Measurements from ENCODE around the gene CNOT4.

Gene CNOT4

DNA sequence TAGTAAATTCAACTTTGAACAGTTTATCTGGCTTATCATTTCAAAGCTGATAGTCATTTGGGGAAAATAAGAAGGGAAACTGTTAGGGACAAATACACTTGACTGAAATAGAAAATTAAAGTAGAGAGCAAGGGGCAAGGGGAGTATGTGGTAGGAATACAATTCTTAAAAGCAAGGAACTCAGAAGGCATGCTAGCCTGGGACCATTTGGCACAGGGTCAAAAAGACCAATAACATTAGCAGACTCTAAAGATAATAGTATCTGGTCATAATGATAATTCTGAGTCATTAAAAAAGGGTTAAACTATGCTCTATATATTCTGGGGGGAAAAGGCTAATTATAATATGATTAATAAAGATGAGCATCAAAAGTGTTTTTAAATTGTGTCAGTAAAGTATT is 112.2 kb downstream of the CNOT4 start:
- DNase-seq (ENCODE audit: low read depth in 2 of 2): no peak

DNA sequence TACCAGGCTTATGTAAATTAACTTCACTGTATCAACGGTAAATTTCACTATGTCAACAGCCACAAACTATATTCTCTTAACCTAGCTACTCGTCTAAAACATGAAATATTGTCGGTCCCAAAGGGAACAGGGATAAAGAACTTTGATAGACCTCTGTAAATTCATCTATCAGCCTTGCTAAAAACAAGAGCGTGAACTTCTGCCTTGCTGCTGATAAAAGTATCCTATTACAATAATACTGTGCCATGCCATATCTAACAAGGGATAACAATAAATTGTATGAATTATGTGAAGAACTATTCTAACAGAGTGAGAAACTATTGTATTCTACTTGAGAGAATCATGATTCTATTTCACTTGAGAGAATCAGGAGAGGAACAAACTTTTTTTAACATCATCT is 117.2 kb downstream of the CNOT4 start:
- DNase-seq (ENCODE audit: low read depth in 2 of 2): no peak

DNA sequence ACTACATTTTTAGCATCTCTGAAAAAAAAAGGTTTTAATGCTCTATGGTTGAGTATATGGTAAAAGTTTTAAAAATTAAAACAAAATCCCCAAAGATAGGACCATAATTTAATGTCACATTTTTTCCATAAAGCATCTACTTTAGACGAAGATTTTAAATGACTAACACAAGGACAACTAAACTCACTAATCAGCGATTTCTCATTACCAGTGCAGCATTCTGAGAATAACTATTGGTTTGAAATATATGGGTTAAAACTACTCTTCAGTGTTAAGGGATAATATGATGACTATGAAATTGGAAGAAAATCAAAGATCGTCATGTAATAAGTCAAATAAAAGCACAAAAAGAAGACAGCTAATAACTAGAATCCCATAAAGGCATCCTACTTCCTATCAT is 118.4 kb downstream of the CNOT4 start:
- no peak for DNase-seq (ENCODE audit: low read depth in 2 of 2)

DNA sequence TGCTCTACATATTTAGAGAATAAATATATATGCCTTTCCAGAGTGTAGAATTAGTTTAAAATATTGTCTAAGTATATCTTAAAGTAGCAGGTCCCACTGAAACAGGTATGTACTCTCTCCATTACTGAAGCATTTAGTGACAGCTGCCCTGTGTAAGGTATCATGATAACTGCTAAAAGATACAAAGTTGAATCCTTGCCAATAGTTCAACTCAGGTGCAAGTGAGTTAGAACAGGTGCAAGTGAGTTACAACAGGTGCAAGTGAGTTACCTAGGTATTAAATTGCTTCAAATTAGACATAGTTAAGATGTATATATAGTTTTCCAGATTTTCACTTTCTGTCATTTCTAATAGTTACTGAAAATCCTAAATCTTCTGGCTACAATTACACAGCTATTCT is 119.1 kb downstream of the CNOT4 start:
- DNase-seq (ENCODE audit: low read depth in 2 of 2): no peak

DNA sequence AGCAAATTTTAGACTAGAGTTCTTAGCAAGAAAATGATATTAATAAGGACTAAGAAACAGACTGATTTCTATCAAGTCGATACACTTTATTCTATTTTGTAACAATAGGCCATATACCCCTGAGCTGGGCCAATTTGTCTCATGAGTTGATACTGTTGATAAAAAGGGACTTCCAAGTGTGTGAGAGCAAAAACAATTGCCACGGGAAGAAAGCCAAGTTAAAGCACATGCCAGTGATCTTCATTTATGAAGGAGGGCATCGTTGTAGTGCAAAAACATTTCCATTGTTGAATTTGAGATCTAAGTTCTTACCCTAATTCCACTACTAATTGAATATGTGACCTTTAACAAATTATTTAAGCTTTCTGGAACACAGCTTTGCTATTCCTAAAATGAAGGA is 119.9 kb downstream of the CNOT4 start:
- DNase-seq (ENCODE audit: low read depth in 2 of 2): no peak

DNA sequence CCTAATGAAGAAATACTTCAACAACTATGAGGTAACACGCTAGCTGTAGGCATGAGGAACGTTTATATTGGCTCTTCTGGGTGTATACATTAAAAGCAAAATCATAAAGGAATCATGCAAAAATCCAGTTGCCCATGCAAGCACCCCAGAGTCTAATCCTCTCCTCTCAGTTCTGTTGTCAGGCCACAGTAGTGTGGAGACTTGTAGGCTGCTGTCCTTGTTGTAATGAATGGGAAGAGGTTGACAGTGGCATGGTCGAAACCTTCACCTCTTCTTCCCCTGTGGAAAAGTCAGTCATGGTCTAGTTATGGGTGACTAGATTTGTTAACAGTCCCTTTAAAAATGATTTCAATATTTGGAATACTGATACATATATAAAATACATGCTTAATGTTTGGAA is 121.3 kb downstream of the CNOT4 start:
- DNase-seq (ENCODE audit: low read depth in 2 of 2): no peak

DNA sequence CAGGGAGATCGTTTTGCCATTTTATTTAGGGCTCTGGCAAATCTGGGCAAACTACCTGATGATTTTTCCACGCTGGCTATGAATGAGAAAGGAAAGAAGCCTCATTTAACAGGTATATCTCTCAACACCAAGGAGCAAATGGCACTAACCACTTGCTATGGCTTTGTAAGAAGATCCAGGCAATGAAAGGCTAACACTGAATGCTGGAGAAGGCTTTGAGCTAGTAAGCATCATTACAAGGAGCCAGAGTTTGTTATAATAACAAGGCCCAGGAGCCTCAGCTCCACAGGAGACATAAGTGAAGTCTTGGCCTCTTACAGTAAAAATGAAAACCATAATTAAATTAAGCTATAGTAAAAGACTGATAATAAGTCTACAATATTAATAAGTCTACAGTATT is 123.1 kb downstream of the CNOT4 start:
- DNase-seq (ENCODE audit: low read depth in 2 of 2): no peak

DNA sequence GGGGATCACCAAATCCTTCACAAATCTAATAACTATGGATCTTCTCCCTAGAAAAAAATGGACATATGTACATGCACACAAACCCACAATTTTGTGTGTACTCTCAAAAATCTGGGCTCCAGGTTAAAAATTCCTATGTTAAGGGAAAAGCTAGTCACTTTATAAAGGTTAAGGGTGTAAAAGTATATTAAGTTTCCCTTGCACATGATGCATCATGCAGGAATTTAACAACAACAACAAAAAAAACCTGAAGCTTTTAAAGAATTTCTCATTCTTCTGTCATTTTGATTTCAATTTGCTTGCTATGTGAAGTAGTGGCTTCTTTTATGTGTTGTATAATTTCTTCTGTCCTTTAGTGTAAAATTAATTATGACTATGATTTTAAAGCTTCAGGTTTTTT is 123.7 kb downstream of the CNOT4 start:
- DNase-seq (ENCODE audit: low read depth in 2 of 2): no peak

DNA sequence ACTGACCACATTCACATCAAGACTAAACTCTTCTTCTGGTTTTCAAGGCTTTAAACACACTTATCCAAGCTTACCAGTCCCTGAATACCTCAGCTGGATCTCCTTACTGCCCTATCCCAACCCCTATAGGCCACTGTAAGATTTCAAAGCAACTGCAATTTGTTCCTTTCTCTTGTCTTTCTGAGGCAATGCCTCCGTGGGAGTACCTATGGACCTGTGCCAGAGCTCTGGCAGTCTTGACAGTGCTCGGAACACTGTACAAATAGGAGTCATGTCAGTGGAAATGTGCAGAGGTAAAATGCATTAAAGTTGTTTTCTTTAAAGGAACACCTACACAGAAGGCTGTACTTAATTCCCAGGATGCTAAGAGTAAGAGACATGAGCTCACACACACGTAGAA is 124.7 kb downstream of the CNOT4 start:
- no peak for DNase-seq (ENCODE audit: low read depth in 2 of 2)

DNA sequence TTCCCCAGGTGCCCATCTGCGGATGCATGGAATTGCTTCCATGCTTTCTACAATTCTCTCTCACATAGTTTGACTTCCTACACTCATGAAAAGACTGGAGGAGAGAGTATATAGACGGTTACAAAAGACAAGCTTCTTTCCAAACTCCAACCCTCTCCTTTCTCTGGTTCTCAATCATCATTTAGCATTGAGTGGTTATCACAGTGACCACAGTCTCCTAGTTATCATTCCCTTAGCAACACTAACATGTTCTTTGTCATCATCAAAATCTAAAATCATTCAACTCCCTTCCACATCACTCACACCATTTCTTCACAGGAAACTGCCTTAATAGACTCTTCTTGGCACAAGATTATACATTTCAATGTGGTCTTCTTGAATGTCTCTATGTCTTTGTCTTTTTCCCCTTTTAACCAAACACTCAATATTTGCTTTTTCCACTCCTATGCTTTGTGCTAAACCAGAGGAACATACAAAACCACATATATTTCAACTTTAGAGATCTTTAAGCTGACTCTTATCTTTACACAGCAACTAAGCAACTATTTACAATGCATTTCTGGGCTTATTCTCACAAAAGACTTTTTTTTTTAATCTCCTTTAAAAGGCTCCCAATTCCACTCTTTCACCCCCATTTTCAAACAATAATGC is 126.3 kb downstream of the CNOT4 start:
- no peak for DNase-seq (ENCODE audit: low read depth in 2 of 2)

DNA sequence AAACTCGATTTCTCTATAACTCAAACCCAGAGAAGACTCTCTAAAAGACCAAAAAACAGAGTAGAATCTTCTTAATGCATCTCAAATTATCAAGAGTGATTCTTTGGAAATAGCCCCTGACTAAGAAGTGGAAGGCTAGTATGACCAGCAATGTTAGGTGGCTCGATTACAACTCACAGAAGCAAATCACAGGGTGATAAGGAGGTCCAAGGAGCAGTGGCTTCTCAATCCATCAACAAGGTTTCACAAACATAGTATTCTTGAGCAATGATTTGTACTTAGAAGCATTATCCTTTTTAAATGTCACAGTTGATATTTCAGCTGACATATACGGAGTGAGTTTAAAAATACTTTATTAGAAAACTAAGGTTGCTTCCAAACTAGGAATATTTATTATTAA is 127.7 kb downstream of the CNOT4 start:
- DNase-seq (ENCODE audit: low read depth in 2 of 2): no peak

DNA sequence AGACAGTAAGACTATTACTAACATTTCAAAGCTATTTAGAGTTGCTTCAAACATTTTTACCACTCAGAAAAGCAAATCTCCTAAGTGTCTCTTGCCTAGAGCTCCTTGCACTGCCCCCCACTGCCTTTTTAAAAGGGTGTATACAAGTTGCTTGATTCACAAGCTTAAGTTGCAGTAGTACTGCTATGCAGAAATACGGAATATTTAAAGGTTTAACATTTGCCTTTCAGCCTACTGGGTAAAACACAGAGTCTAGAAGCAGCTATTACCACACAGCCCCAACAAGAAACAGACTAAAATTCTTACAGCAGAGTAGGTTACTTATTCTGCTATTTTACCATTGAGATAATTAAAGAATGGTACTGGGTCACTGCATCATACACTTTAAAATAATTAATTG is 128.5 kb downstream of the CNOT4 start:
- no peak for DNase-seq (ENCODE audit: low read depth in 2 of 2)

DNA sequence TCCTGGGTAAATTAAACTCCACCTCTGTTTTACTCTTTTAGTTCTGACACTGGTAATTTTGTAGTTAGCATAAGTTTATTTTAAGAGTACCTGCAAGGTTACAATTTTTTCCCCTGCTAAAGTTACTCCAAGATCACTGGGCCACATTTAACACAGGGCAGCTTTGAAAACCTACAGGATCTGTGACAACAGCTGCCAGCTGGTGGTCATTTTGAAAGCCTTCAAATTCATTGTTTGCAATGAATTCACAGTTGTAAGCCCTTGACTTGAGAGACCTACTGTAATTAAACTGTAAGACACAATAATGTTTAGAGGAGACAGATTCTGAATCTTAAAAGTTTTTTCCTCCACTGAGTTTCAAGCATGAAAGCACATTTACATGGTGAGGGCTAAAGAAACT is 129.6 kb downstream of the CNOT4 start:
- DNase-seq (ENCODE audit: low read depth in 2 of 2): no peak

DNA sequence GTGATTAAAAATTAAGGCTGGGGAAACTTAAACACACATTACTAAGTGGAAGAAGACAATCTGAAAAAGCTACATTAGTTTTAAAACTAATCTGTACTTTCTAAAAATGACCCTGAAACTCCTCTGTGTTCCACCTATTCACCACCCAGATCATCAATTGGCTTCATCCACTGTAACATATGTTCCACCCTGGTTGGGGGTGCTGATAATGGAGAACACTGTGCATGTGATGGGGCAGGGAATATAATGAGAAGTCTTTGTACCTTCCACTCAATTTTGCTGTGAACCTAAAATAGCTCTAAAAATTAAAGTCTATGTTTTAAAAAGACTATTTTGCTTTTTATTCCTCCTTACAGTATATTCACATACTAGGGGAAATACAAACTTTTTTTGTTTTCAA is 132.7 kb downstream of the CNOT4 start:
- DNase-seq (ENCODE audit: low read depth in 2 of 2): no peak

DNA sequence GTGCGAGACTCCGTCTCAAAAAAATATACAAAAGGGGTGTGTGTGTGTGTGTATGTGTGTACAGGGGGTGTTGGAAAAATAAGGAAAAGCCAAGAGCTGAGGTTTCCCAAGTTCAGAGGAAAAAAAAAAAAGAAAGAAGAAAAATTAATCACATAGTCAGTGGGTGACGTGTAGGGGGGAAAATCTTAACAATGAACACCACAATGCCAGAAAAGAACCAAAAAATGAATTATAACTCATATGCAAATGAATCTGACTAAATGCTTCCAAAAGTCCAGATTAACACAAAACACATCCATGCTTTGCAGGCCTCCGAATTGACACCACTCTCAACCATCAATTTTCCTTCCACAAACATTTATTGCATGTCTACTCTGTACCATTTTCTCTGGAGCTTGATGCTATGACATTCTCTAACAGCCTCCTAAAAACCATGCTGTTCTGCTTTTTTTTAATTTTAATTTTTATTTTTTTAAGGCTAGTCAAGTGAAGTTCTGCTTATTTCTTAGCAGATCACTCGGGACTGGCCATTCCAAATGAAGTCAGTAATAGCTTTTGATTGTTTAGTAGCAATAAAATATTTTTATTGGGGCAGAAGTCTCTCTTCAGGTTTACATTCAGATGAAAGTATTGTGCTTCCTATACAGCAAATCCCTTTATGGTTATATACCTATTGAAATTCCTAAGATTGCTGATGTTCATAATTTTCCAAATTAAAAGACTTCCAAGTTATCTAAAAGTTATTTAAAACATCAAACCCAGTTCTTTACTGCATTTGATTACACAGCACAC is 133.8 kb downstream of the CNOT4 start:
- DNase-seq (ENCODE audit: low read depth in 2 of 2): no peak

DNA sequence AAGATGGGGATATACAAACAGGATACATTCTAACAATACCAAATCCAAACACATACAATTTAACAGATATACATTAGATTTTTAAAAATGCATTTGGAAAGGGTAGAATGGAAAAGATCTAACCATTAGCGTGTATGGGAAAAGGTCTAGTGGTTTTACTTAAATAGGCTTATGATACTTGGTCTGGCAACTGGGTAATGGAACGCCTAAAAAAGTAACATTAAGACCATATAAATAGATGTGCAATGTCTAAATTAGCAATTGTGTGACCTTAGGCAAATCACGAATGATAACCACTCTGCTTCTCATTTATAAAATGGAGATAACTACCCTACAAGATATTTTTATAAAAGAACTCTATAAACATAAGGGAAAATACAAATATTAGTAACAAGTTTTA is 135.2 kb downstream of the CNOT4 start:
- DNase-seq (ENCODE audit: low read depth in 2 of 2): no peak

DNA sequence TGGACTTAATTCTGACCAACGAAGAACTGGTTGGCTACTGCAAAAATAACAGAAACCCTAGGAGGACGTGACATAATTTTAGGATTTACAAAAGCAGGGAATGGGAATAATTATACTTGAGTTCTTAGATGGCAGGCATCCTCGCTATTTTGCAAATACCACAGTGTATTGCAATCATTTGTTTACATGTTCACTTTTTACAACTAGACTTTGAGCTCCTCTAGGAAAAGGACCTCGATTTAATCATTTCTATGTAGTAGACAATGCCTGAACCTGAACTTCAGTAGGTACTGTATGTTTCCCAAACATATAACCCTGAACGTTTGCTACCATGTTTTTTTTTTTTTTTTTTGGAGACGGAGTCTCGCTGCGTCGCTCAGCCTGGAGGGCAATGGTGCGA is 137.7 kb downstream of the CNOT4 start:
- DNase-seq (ENCODE audit: low read depth in 2 of 2): no peak

DNA sequence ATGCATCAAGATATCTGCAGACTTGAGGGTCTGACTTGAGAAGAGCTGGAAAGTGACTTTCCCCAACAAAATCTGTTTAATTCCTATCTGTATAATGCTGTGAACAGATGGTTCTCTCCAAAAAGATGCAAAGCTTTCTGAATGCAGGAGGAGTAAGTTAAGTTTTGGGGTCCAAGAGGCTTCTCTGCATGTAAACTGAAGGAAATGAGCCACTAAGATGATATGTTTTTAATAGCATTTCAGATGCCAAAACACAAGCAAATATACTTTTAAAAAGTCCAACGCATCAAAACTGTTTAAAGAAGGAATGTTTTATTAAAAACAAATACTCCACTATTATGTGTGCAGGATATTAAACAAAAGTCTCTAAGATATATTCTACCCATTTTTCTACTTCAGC is 139.2 kb downstream of the CNOT4 start:
- no peak for DNase-seq (ENCODE audit: low read depth in 2 of 2)

DNA sequence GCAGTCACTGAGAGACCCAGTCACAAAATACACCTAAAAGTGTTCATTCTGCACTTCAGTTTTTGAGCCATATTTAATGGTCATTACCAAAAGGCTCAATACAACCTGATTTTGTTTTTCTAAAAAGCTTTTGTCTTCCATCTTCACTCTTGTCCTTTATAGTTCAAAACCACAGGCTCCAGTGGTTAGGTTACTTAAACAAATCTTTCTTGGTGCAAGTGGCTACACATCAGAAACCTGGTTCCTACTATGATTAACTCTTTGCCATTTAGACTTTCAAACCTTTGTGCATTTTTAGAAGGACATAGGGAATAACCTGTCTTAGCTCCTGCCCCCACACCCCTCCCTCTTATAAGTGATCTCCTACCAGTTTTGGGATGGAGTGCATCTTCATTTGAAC is 140.5 kb downstream of the CNOT4 start:
- DNase-seq (ENCODE audit: low read depth in 2 of 2): no peak

DNA sequence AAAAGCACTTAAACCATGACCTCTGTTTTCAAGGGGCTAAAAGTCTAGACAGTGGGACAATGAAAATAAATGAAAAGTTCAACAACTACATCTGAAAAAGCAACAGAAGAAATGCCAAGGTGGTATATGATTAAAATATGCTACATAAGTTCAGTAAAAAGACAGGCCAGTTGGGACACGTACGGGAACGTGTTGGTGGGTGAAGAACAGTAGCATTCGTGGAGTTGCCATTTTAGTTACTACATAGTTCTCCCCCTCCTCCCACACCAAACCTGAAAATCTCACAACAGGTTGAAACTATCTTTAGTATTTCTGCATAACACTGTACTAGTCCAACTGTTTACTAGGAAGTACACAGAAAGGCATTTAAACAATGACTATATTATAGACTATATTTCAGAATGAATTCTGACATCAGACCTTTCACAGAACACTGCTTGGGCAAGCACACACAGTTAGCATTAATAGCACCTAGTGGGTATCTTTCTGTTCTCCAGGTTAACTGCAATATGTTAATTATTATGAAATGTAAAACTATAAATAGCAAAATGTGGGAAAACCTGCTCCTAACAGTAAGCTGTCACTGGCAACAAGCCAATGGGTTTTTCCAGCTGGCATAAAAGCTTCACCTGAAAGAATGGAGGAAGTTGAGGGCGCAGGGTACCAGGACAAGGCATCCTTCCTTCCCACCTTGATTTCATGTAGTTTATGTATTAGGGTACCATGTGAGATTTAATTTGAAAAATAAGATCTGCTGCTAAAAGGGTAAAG is 141.3 kb downstream of the CNOT4 start:
- DNase-seq (ENCODE audit: low read depth in 2 of 2): no peak

DNA sequence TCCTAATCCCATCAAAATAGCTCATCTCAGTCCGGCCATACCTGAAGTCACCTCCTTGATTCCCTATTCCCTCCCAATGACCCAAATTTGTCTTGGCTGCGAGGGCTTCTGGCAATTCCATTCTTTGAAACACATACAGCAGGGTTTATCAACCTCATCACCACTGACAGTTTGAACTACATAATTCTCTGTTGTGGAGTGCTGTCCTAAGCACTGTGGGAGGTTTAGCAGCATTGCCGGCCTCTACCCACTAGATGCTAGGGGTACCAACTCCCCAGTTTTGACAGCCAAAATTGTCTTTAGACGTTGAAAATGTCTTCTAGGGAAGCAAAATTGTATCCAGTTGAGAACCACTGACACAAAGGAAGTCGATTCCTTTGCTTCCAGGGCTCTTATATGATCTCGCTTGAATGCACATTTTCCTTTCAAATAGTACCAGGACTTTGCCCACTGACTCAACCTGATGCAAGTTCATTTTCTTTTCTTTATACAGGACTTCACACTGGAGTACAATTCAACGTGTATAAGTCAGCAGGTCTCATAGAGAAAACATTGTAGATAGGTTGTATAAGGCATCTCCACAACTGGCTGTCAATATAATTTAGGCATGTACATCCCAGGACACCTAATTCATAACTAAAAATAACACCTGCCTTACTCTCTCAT is 142.9 kb downstream of the CNOT4 start:
- DNase-seq (ENCODE audit: low read depth in 2 of 2): no peak

DNA sequence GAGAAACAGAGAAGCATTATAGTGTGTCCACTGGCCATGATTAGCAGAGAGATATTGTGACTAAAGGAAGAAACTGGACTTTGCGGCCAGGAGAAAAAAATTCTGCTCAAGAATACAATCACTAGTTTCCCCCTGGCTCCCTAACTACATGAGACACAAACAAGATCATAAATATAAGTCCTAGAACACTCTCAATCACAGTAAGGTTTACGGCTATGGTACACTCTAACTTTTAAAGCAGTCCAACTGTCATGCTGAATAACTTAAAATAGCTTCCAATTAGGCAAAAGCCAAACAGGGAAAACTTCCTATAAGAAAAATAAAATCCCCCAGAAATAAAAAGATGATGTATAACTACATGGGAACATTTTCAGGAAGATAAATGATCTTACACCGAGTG is 144.2 kb downstream of the CNOT4 start:
- no peak for DNase-seq (ENCODE audit: low read depth in 2 of 2)
